ENCODE data around the gene ACTG2. TPM values are rescaled to one million over a fixed set of nuclear protein-coding genes. Genes with fewer than 3 reads are reported as not detected.

The ACTG2 gene
- 0.29 to 0.47 TPM (median 0.37 TPM) in 4 of 5 replicates, not detected in the other for total RNA-seq (2022; extraction: Qiagen RNA extraction; ENCODE audit: low read depth)

GRCh38 chr2:73892631-73893329, at the start of gene ACTG2:
ACTG2 (plus strand) TSS chr2:73893008; CDS start chr2:73901312, 8,304 bp downstream.

GRCh38 chr2:73926493-73927327, 33.9 kb downstream of the ACTG2 start, which contains the start of gene DGUOK:
DGUOK (plus strand) TSS chr2:73926880; CDS start chr2:73926911, 31 bp downstream.

Other genes starting within 250 kb of the ACTG2 start
- gene TPRKB, start 155.7 kb upstream of the ACTG2 start, total RNA-seq (2022; extraction: Qiagen RNA extraction; ENCODE audit: low read depth): 66.4 to 88.2 TPM (median 78.6 TPM) in 5 replicates
- 39.0 to 43.0 TPM (median 40.4 TPM) in 5 replicates for gene DUSP11, start 112.9 kb upstream of the ACTG2 start, total RNA-seq (2022; extraction: Qiagen RNA extraction; ENCODE audit: low read depth)
- gene C2orf78, start 108.8 kb upstream of the ACTG2 start, total RNA-seq (2022; extraction: Qiagen RNA extraction; ENCODE audit: low read depth): not detected in 5 replicates
- 43.9 to 53.1 TPM (median 50.0 TPM) in 5 replicates for gene STAMBP, start 64.0 kb upstream of the ACTG2 start, total RNA-seq (2022; extraction: Qiagen RNA extraction; ENCODE audit: low read depth)
- gene DGUOK, start 33.9 kb downstream of the ACTG2 start, total RNA-seq (2022; extraction: Qiagen RNA extraction; ENCODE audit: low read depth): 153 to 176 TPM (median 165 TPM) in 5 replicates
- 6.1 to 8.8 TPM (median 8.2 TPM) in 5 replicates for gene TET3, start 91.9 kb downstream of the ACTG2 start, total RNA-seq (2022; extraction: Qiagen RNA extraction; ENCODE audit: low read depth)

Measured in A549 treated with GW870086 at 1 μM for 4 hours (cell line).